ENCODE results near the gene NDST1.

NDST1 gene

GRCh38 chr5:150549735-150550134, 41.8 kb downstream of the NDST1 start:
- DNase-seq, result no peak

GRCh38 chr5:150550286-150550685, 42.4 kb downstream of the NDST1 start:
- DNase-seq, result no peak

GRCh38 chr5:150551066-150551465, 43.1 kb downstream of the NDST1 start:
- DNase-seq, result no peak

- no peak for DNase-seq
Measured at GRCh38 chr5:150553402-150553801, 45.5 kb downstream of the NDST1 start.

- DNase-seq, result no peak
Measured at GRCh38 chr5:150553911-150554310, 46.0 kb downstream of the NDST1 start.

GRCh38 chr5:150554857-150555256, 46.9 kb downstream of the NDST1 start:
- no peak for DNase-seq

- no peak for DNase-seq
Measured at GRCh38 chr5:150556106-150556505, 48.2 kb downstream of the NDST1 start.

- no peak for DNase-seq
Measured at GRCh38 chr5:150556859-150557508, 49.1 kb downstream of the NDST1 start.

GRCh38 chr5:150557509-150557872, 49.6 kb downstream of the NDST1 start:
- no peak for DNase-seq

GRCh38 chr5:150558088-150558621, 50.2 kb downstream of the NDST1 start:
- no peak for DNase-seq

GRCh38 chr5:150559088-150559487, 51.2 kb downstream of the NDST1 start:
- DNase-seq, result no peak

GRCh38 chr5:150559701-150560100, 51.8 kb downstream of the NDST1 start:
- no peak for DNase-seq

- peak; percentile 36 for DNase-seq
Measured at GRCh38 chr5:150560401-150561191, 52.7 kb downstream of the NDST1 start.

GRCh38 chr5:150561192-150561512, 53.2 kb downstream of the NDST1 start:
- DNase-seq, result no peak

- DNase-seq, result no peak
Measured at GRCh38 chr5:150561571-150562275, 53.8 kb downstream of the NDST1 start.

- DNase-seq, result no peak
Measured at GRCh38 chr5:150562832-150563231, 54.9 kb downstream of the NDST1 start.

- DNase-seq, result no peak
Measured at GRCh38 chr5:150565868-150566267, 57.9 kb downstream of the NDST1 start.

GRCh38 chr5:150567031-150567717, 59.2 kb downstream of the NDST1 start:
- no peak for DNase-seq

- DNase-seq, result no peak
Measured at GRCh38 chr5:150568663-150569062, 60.7 kb downstream of the NDST1 start.

- DNase-seq, result no peak
Measured at GRCh38 chr5:150570333-150570732, 62.4 kb downstream of the NDST1 start.

- no peak for DNase-seq
Measured at GRCh38 chr5:150571836-150572235, 63.9 kb downstream of the NDST1 start.

- DNase-seq, result no peak
Measured at GRCh38 chr5:150573216-150573615, 65.3 kb downstream of the NDST1 start.

Measured in DMS79 treated with DMSO at 0.1 percent for 48 hours (cell line).